Heart left ventricle (tissue), 16 donors: ENCODE measurements around the gene SLC6A17. TPM values are rescaled to one million over a fixed set of nuclear protein-coding genes. Genes with fewer than 3 reads are reported as not detected.

ENCODE experiments used
- ATAC-seq, 4 donors: fragments of 200-7000 bp; cut with Tn5 transposase; one replicate each; pipeline ENCODE4 v1.9.1; 2020 to 2022; ENCODE audit warnings: moderate library complexity in 4 of 4, mild to moderate bottlenecking in 3 of 4, moderate number of reproducible peaks in 1 of 4
- DNase-seq, 5 donors: peaks; one replicate each; pipeline ENCODE4 v3.0.0-alpha.2; 2020
- H3K27ac ChIP-seq, 12 donors: fragments of 200-600 bp; sonication (generic) in 4 of 12; one replicate each; pipeline versions ENCODE4 v1.5.0 to v1.8.0; 2016 to 2022; ENCODE audit warnings: mild to moderate bottlenecking in 2 of 12
- H3K27me3 ChIP-seq, 9 donors: fragments of 200-600 bp; sonication (generic) in 2 of 9; one replicate each; pipeline versions ENCODE4 v1.5.1 to v1.8.0; 2016 to 2022; ENCODE audit warnings: mild to moderate bottlenecking in 3 of 9
- H3K36me3 ChIP-seq, 9 donors: fragments of 200-600 bp; sonication (generic) in 2 of 9; one replicate each; pipeline versions ENCODE4 v1.5.0 to v1.8.0; 2018 to 2022; ENCODE audit warnings: mild to moderate bottlenecking in 2 of 9
- H3K4me1 ChIP-seq, 12 donors: fragments of 200-600 bp; sonication (generic) in 4 of 12; one replicate each; pipeline versions ENCODE4 v1.5.0 to v1.8.0; 2016 to 2022; ENCODE audit warnings: mild to moderate bottlenecking in 3 of 12
- H3K4me3 ChIP-seq, 12 donors: fragments of 200-600 bp; sonication (generic) in 4 of 12; one replicate each; pipeline versions ENCODE4 v1.5.0 to v1.8.0; 2017 to 2022; ENCODE audit warnings: mild to moderate bottlenecking in 9 of 12, moderate library complexity in 4 of 12
- H3K9me3 ChIP-seq, 12 donors: fragments of 200-600 bp; sonication (generic) in 4 of 12; one replicate each; pipeline versions ENCODE4 v1.5.0 to v1.8.0; 2016 to 2022; ENCODE audit warnings: mild to moderate bottlenecking in 1 of 12
- POLR2A ChIP-seq, 2 donors: fragments of 450-650 bp; IDR thresholded peaks; one replicate each; pipeline ENCODE4 v1.6.1; 2017; ENCODE audit warnings: antibody characterized with exemption in 2 of 2, mild to moderate bottlenecking in 2 of 2, moderate library complexity in 2 of 2
- WGBS, 4 donors: extraction: QIAGEN DNeasy Blood & Tissue Kit in 2 of 4; methylation state at CpG; one replicate each; pipeline versions ENCODE4 v1.1.5 to v1.1.7; 2013 to 2018; 5-methylcytosine and 5-hydroxymethylcytosine counted together
- intact Hi-C, 10 donors: fragments of 100-400 bp; cut with DNase I; formaldehyde crosslinking; loops; one replicate each; pipeline versions ENCODE4 v1.11.1 to v1.14.2; 2022
- polyA plus RNA-seq, 2 donors: library from polyadenylated mRNA; stranded (reverse); fragments of 200-250 nt; gene quantifications; one replicate each; pipeline ENCODE4 v1.2.3, GENCODE V29; 2013
- total RNA-seq, 9 donors: library from RNA; depleted of rRNA in 2 of 9; stranded (reverse); fragments of >200 nt in 2 of 9; fragmentation: NEBNext Ultra II Directional in 3 of 9; extraction: Animal tissue kit (Norgen Biotek cat#: 25700) in 3 of 9; gene quantifications; one replicate each; pipeline versions ENCODE4 v1.1.0 to v1.2.4, GENCODE V29; 2016 to 2023
- TF ChIP-seq, protein P1 (sequence below), 12 donors: fragments of 200-600 bp; sonication (generic) in 4 of 12; IDR thresholded peaks; one replicate each; pipeline versions ENCODE4 v1.5.0 to v1.8.0; 2018 to 2022; ENCODE audit warnings: antibody characterized with exemption in 12 of 12, mild to moderate bottlenecking in 5 of 12
- donor health status: ischemic (EF 13 %, LVEDD 7.1; RV severe dilation, severe dysfunction).
- donor health status: healthy with polysubstance abuse.
- donor health status: DM: no; HTN: yes; CAD: no.
- donor health status: DM: no; HTN: no; CAD: no.
- donor health status: ischemic (EF 25% LVEDD 6.9; RV normal size, moderate dysfunction).
- donor health status: ischemic (EF 25% LVEDD 5.7; RV mildly dilated, moderate dysfunction).
- donor health status: healthy.
- donor health status: DM: yes; HTN: yes; CAD: no.
- donor health status: ischemic (EF 35%, LVEDD 5.7; RV mildly dilated, moderate dysfunction).
- donor health status: nonischemic (EF 11% LVEDD 7.7; RV severe dilation, severe dysfunction).
- donor health status: DM: yes; HTN: yes; CAD: no.
- donor health status: PGD.
- donor health status: ischemic (EF 29% LVEDD 5.4; RV normal size, mild dysfunction).
- donor health status: nonischemic (EF 23%, LVEDD 6.1; RV moderate dilation, normal function).

The SLC6A17 gene
- total and polyA plus RNA-seq, 11 donors = 0.07 to 0.50 (median 0.24) TPM; not detected in 3

DNA sequence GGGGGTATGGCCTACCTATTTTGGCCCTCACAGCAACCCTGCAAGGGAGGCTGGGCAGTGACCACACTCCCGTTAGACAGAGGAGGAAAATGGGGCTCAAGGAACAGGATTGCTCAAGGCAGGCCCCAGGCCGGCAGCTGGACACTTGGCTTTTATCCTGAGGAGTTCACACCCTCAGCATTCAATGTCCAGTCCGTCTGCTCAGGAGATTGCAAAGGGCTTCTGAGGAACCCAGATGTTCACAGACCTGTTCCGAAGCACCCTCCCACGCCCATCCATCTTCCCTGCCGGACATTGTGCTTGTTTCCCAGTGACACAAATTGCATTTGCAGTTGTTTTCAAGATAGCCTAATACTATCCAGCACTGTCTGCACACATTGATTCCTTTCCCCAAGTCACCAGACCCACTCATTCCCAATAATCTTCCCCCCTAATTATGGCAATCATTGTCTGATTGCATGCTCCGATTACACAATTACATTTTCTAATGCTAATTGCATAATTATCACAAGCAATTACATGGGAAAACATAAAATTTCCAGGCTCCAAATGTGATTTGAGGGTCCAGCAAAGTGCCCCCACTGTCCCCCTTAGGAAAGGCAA, 42.3 kb upstream of the SLC6A17 start:
- H3K27ac ChIP-seq = no peak overlapping the region
- H3K27me3 ChIP-seq = peaks cover 0 to 10% (median 0%) of the 10 kb centered on the region in 9 donors
- no peaks in the 10 kb centered on the region for H3K36me3 ChIP-seq
- peak in 3 of 5 donors; percentile 25 to 52 (median 25) for DNase-seq
- H3K4me1 ChIP-seq = peaks cover 0 to under 1% (median 0%) of the 10 kb centered on the region in 12 donors
- no peaks in the 10 kb centered on the region for H3K9me3 ChIP-seq
- WGBS, 4 donors = 42 to 59% (median 52%) methylated on average over 7 of the region's 7 CpGs
- no peak for TF ChIP-seq POLR2A (IDR thresholded peaks at IDR 0.05)
- TF ChIP-seq, protein P1, sequence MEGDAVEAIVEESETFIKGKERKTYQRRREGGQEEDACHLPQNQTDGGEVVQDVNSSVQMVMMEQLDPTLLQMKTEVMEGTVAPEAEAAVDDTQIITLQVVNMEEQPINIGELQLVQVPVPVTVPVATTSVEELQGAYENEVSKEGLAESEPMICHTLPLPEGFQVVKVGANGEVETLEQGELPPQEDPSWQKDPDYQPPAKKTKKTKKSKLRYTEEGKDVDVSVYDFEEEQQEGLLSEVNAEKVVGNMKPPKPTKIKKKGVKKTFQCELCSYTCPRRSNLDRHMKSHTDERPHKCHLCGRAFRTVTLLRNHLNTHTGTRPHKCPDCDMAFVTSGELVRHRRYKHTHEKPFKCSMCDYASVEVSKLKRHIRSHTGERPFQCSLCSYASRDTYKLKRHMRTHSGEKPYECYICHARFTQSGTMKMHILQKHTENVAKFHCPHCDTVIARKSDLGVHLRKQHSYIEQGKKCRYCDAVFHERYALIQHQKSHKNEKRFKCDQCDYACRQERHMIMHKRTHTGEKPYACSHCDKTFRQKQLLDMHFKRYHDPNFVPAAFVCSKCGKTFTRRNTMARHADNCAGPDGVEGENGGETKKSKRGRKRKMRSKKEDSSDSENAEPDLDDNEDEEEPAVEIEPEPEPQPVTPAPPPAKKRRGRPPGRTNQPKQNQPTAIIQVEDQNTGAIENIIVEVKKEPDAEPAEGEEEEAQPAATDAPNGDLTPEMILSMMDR (IDR thresholded peaks at IDR 0.05) = no peak
- H3K4me3 ChIP-seq = no peak overlapping the region
- intact Hi-C loops = loop anchor here in 7 of 10 donors (2.0 to 5.0 kb wide), 3 partner anchors 53 to 56 kb away; no protein-coding TSS in a partner anchor
- peak in 2 of 4 donors; percentile 19 to 39 for ATAC-seq

DNA sequence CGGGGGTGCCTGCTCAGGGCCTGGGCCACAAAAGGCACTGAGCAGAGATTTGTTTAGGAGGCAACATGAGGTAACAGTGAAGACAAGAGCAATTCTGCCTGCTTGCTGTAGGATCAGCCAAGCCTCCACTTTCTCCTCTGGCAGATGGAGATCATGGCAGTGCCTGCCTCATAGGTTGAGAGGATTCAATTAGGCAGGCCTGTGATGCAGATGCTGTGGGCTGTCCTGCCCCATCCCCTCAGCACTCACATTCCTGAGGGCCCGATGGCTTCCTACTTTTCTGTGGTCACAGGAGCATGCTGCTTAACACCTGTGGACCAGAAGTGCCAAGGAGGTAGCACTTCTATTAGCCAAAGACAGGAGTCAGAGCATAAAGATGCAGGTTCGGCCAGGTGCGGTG, 39.2 kb upstream of the SLC6A17 start:
- TF ChIP-seq POLR2A (IDR thresholded peaks at IDR 0.05) = no peak
- TF ChIP-seq, protein P1 (IDR thresholded peaks at IDR 0.05) = no peak
- H3K27ac ChIP-seq = no peak overlapping the region
- no peaks in the 10 kb centered on the region for H3K4me1 ChIP-seq
- intact Hi-C loops = loop anchor here in 1 of 10 donors (5.0 kb wide), 1 partner anchor 34 kb away; no protein-coding TSS in a partner anchor
- no peak overlapping the region for H3K4me3 ChIP-seq
- ATAC-seq (no peak), DNase-seq (peak in 1 of 5 donors; percentile 14)
- H3K36me3 ChIP-seq = no peaks in the 10 kb centered on the region
- 83 to 97% (median 94%) methylated on average over 4 of the region's 4 CpGs for WGBS, 4 donors
- peaks cover 0 to 17% (median 0%) of the 10 kb centered on the region in 9 donors for H3K27me3 ChIP-seq
- H3K9me3 ChIP-seq = no peaks in the 10 kb centered on the region

DNA sequence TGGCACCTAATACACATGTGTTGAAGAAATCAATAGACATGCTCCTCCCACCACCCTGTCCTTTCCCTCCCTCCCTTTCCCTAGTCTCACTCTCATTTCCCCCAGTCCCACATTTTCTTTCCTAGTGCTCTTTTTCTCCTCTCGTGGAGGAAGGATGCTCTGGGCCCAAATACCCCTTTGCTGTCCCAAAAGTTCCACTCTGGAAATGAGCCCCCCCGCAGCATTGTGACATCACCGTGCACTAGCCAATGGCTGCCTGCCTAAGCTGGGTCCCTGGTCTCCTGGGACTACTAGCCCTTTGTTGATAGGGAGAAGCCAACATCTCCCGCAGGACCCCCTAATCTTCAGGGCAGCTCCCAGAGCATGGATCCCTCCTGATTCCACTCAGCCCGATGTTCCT, 38.2 kb upstream of the SLC6A17 start, which contains the start of gene UBL4B:
UBL4B (plus strand) TSS at position 301 of the 400 bp plus-strand sequence; CDS start at position 393, 92 bp downstream.
- Histone ChIP-seq H3K4me3 (no peak within 1 kb of the TSS), H3K27ac (no peak within 1 kb of the TSS), H3K36me3 (no peaks in the 10 kb centered on the region), H3K27me3 (peaks cover 0 to 19% (median 0%) of the 10 kb centered on the region in 9 donors), H3K4me1 (no peaks in the 10 kb centered on the region), H3K9me3 (no peaks in the 10 kb centered on the region)
- intact Hi-C loops = loop anchor here in 1 of 10 donors (5.0 kb wide), 1 partner anchor 35 kb away; no protein-coding TSS in a partner anchor
- 72 to 89% (median 78%) methylated on average over 5 of the region's 5 CpGs for WGBS, 4 donors
- ATAC-seq = no peak
- TF ChIP-seq, protein P1 (IDR thresholded peaks at IDR 0.05) = no peak
- no peak for TF ChIP-seq POLR2A (IDR thresholded peaks at IDR 0.05)
- DNase-seq = no peak

DNA sequence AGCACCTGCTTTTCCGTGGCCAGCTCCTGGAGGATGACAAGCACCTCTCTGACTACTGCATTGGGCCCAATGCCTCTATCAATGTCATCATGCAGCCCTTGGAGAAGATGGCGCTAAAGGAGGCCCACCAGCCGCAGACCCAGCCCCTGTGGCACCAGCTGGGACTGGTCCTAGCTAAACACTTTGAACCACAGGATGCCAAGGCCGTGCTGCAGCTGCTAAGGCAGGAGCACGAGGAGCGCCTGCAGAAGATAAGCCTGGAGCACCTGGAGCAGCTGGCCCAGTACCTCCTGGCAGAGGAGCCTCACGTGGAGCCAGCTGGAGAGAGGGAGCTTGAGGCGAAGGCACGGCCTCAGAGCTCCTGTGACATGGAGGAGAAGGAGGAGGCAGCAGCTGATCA, 37.6 kb upstream of the SLC6A17 start:
- DNase-seq (peak in 1 of 5 donors; percentile 41), ATAC-seq (no peak)
- Histone ChIP-seq H3K27ac (no peak overlapping the region), H3K4me3 (no peak overlapping the region), H3K4me1 (no peaks in the 10 kb centered on the region), H3K9me3 (no peaks in the 10 kb centered on the region), H3K36me3 (no peaks in the 10 kb centered on the region), H3K27me3 (peaks cover 0 to 19% (median 0%) of the 10 kb centered on the region in 9 donors)
- WGBS, 4 donors = 73 to 82% (median 77%) methylated on average over 6 to 9 of the region's 9 CpGs
- intact Hi-C loops = loop anchor here in 1 of 10 donors (5.0 kb wide), 1 partner anchor 35 kb away; no protein-coding TSS in a partner anchor
- TF ChIP-seq, protein P1 (IDR thresholded peaks at IDR 0.05) = no peak
- no peak for TF ChIP-seq POLR2A (IDR thresholded peaks at IDR 0.05)
